ENCODE data around the gene PELI2.

DNA sequence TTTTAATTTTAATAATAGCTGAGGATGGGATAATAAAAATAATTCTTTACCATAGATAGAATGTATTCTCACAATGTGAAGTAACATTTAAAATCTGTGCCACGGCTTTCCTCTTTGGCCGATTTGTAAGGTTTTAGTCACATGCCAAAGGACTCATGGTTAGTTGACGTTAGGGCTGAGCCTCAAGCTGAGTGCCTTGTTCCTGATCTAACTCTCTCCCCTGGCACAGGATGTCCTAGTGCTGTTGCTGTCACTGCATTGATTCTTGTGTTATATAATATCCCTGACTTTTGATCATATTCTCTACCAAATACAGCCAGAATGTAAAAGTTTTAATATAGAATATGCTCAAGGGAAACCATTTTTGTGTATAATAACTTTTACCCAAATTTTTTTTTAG lies 144.3 kb downstream of the PELI2 start:
- TF ChIP-seq EZH2 (IDR thresholded peaks at IDR 0.05; ENCODE audit: low read length, missing control alignments): no peak
- TF ChIP-seq, protein P1, sequence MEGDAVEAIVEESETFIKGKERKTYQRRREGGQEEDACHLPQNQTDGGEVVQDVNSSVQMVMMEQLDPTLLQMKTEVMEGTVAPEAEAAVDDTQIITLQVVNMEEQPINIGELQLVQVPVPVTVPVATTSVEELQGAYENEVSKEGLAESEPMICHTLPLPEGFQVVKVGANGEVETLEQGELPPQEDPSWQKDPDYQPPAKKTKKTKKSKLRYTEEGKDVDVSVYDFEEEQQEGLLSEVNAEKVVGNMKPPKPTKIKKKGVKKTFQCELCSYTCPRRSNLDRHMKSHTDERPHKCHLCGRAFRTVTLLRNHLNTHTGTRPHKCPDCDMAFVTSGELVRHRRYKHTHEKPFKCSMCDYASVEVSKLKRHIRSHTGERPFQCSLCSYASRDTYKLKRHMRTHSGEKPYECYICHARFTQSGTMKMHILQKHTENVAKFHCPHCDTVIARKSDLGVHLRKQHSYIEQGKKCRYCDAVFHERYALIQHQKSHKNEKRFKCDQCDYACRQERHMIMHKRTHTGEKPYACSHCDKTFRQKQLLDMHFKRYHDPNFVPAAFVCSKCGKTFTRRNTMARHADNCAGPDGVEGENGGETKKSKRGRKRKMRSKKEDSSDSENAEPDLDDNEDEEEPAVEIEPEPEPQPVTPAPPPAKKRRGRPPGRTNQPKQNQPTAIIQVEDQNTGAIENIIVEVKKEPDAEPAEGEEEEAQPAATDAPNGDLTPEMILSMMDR (conservative IDR thresholded peaks at IDR 0.05 in 1 of 2, IDR thresholded peaks at IDR 0.05 in 1 of 2; ENCODE audit: low read depth in 1 of 2, low read length in 2 of 2): no peak
